CD4-positive, alpha-beta T cell treated with Interleukin-12 subunit alpha and Interleukin-12 subunit beta, for 1 hour (primary cell): ENCODE results near the gene GBX1.

ENCODE experiments used
- DNase-seq: peaks from one replicate; pipeline ENCODE4 v3.0.0-alpha.2; 2020

Gene GBX1

DNA sequence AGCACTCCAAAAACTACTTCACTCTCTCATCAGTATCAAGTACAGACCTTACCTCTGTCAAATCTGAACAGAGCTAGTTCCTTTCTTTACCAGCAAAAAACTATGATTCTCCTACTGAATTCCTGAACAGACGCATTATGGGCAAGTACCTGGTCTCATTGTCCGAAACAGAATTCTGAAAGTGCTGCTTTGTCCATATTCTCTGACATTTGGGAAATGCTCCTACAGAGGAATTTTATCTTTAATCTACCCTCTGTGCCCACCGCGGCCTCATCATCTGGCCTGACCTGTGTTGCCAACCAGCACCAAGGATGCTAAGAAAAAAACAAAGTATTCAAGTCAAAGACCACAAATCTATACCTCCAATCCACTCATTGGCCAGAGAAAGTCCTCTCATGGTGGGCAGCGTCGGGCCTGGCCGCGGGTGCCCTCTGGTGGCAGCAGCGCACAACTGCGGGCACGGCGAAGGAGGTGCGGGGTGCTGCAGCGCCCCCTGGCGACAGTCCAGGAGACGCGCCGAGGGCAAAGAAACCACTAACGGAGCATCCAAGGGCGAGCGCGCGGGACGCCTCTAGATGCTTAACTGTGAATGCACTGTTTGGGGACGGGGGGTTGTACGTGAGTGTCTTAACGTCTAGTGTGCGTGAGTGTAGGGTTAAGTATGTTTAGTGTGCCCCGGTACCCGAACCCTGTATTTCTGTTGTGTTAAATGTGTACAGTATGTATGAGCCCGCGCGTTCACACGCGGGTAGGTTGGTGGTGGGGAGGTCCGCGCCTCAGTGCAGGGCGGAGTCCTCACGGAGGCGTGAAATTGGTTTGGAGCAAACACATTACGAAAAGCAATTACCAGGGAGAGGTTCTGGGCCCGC is 5.0 kb upstream of the GBX1 start:
- peak; percentile 85 for DNase-seq

DNA sequence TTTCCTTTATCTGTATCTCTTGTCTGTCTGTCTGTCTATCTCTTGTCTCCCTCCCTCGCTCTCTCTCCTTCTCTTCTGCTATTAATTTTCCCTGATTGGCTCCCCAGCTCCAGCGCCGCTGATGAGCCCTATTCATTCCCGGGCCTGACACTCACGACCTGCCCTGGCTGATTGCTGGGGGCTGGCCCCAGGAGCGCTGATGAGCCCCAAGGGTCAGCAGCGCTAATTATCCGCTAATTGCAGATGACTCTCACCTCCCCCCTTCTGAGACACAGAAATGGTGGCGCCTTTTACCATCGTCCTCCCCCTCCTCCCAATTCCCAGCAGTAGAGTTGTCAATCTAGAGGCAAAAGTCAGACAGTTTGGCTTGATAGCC is 1.3 kb upstream of the GBX1 start:
- no peak for DNase-seq

DNA sequence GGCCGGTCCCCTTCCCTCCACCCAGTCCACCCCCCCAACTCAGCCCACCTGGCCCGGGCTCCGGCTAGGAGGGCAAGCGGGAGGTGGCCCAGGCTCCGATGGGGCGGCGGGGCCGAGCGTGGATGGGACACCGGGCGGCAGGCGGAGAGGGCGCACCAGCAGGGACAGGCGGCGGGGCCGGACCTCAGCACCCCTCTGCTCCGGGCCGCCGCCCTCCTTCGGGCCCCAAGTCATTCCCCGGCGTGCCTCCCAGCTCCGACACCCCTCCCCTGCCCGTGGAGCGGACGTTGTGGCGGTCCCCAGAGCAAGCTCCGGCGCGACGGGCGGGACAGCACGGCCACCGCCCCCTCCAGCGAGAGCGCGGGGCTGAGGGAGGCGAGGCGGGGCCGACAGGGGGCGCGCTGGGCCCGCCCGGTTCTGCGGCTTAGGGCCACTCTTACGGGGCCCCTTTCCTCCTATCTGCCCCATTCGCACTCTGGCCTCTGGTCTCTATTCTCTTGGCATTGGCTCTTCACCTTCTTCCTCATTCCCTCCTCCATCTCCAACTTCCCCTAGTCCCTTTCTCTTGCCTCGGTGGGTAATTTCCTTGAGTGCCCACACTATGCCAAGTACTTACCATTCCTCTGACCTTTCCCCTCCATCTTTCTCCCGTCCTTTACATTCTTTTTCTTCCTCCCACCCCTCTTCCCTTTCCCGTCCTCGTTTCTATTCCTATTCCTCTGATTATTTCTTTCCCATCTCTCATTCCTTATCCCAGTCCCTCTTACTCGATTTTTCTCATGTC is 701 bp upstream of the GBX1 start:
- DNase-seq = peak; percentile 68

DNA sequence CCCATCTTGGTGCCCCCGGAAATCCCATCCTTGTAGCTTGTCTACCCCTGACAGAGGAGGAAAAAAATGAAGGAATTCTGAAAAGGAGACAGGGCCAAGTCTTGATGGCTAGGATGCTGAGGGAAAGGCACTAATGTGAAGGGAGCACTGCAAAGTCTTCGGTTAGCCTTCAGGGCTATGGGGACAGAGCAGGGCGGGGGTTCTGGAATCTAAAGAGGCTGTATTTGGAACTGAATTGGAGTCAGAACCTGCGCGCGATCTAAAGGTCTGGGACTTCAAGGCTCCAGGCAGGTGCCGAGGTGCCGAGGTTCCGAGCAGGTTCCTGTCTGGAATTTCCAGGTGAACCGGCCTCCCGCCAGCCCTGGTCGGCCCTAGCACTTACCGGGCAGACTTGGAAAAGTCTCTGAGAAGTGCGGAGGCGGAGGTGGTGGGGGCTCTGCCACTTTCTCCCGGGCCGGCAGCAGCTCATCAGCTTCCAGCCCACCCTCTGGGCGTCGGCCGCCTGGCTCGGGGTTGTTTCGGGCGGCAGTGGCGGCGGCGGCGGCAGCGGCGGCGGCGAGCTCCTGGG is 781 bp downstream of the GBX1 start:
- no peak for DNase-seq

DNA sequence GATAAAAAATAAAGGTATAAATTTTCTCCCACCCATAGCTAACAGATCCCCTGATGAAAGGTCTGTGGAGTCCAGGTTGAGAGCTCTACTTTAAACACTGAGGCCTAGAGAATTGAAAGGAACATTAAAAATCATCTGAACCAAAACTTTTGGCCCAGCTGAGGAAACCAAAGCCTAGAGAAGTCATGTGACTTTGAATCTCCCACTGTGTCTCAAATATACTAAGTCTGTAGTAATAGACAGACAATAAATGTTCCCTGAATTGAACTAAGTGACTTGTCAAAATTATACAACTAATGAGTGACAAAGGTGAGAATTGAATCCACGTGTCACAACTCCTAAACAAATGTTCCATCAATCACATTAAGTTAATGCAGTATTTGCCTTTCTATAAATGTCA is 5.7 kb downstream of the GBX1 start:
- DNase-seq = no peak

DNA sequence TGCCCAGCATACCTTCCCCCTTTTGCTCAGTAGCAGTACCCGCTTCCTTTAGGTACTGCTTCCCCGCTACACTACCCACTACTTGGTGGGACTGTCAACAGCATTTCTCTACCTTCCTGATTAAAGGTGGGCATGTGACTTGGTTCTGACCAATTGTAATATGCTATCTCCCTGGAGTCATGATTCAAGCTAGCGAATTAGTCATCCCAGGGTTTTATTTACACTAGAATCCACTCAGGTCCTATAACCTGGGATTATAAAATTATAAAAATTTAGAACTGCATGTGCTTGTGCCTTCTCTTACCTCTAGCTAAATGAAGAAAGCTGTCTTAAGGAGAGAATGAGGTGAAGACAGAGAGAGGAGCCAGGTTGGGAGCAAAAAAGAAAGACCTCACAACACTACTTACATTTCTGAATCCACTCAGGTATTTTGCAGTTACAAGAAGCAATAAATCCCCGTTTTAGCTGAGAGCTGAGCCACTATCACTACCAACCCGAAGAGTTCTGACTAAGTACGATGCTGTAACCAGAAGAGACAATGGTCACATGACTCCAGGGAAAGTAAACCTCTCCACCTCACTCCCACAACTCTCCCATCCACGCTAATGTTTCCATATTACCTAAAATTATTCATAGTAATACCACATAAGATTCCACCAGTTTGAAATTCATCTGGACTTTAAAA is 9.7 kb downstream of the GBX1 start:
- DNase-seq = no peak

DNA sequence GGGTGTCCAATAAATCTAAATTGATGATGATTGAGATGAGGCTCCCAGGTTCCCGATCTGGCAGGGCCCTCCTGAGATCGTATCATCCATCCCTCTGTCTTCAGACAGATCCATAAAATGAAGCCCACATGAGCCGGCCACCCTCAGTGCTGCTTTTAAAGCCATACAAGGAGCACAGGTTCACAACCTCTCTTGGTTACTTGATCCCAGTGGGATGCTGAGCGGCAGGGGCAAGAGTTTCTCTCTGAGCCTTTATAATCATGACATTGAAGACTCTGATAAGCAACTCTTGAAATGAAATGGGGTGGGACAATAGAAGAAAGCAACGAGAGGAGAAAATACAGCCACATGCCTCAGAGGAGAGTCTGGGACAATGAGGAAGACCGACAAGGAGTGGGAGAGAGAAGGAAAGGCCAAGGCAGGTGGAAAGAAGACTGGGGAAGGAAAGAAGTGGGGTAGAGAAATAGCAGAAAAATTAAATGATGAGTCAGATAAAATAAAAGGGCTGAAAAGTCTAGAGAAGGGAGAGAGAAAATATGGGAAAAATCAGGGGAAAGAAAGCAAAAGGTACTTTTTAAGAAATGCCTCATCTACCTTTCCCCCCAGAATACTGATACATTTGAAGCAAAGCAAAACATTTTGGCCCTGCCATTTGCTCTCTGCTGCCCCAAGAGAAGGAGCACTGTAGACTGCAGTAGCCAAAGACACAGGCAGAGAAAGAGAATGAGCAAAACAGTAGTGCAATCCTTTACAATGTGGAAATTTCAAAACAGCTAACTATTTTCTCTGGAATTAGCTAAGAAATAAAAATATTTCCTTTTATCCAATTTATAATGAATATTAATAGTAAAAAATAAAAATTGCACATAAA is 14.6 kb downstream of the GBX1 start:
- no peak for DNase-seq

DNA sequence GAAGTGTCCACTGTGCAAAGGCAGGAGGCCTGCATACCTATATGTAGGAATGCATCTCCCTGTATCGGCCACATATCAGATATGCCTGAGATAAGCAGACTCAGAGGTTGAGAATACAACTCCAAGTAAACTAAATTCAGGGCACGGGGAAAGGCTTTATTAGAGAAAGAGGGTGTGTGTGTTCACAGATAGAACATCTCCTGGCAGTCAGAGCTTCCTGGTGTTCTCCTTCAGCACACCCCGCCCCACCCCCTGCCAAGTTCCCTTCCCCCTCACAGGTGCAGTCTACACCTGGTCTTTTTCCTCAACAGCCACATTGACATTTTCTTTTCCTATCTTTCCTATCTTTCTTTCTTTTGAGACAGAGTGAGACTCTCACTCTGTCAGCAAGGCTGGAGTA is 17.1 kb downstream of the GBX1 start:
- no peak for DNase-seq

DNA sequence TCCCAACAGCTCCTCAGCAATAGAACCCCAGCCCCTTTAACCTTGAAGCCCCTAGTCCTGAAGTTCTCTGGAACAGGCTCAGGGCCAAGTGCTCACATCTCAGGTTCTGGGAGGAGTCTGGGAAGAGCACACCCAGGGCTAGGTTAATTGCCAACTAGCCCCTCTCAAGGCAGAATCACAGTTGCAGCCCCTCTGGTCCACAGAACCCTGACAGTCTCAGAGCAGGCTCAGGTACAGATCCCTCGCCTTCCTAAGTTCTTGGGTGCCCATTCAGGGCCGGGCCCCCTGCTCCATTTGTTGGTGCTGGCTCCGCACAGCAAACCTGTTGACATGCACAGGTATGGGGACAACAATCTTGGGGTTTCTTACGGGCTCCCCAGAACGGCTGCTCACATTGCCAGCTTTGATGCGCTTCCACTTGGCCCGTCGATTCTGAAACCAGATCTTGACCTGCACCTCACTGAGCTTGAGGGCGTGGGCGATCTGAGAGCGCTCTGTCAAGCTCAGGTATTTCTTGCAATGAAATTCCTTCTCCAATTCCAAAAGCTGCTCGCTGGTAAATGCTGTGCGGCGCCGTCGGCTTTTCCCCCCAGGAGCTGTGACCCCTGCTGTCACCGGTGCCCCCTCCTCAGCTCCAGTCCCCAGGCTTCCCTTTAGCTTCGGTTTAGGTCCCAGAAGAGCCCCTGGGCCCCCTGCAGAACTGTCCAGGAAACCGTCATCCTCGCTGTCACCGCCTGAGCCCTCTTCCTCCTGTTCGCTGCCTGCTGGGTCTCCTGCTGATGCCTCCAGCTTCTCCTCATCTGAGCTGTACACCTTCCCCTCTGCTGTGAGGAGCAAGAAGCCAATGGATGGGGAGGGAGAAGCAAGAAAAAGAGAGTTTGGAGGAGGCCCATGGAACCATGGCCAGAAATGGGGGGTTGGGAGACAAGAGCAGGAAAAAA is 18.9 kb downstream of the GBX1 start:
- no peak for DNase-seq

DNA sequence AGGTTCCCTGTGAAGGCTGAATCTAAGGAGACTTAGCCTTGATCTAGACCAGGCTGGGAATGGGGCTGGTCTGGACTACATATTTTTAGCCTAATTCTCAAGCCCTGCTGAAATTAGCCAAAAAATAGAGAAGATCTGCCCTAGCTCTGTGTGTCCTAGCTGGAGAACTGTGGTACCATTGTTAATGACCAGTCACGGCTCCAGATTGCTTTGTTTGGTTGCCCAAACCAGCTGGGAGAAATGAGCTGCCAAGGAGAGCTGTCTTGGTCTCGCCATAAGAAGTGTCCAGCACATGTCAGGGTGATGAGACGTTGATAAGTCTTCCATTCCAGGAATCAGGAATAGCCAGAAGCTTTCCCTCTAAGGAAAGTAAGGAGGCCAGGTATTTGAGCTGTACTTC is 20.7 kb downstream of the GBX1 start:
- DNase-seq = no peak

DNA sequence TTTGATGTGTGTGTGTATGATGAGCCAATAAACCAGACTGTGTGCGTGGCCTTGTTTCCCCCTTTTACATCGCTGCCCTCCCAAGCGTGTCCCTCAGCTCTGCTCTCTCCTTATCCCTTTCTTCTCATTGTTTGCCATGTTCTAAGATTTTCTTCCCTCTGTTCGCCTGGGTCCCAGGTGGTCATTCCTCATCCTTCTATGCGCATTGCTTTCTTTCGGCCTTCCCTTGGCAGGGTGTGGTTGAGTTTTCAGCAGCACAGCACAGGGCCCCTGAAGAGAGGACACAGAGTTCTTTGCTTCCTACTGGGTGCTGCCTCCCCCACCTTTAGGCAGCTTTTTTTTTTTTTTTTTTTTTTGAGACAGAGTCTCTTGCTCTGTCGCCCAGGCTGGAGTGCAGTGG is 23.1 kb downstream of the GBX1 start:
- DNase-seq = no peak

DNA sequence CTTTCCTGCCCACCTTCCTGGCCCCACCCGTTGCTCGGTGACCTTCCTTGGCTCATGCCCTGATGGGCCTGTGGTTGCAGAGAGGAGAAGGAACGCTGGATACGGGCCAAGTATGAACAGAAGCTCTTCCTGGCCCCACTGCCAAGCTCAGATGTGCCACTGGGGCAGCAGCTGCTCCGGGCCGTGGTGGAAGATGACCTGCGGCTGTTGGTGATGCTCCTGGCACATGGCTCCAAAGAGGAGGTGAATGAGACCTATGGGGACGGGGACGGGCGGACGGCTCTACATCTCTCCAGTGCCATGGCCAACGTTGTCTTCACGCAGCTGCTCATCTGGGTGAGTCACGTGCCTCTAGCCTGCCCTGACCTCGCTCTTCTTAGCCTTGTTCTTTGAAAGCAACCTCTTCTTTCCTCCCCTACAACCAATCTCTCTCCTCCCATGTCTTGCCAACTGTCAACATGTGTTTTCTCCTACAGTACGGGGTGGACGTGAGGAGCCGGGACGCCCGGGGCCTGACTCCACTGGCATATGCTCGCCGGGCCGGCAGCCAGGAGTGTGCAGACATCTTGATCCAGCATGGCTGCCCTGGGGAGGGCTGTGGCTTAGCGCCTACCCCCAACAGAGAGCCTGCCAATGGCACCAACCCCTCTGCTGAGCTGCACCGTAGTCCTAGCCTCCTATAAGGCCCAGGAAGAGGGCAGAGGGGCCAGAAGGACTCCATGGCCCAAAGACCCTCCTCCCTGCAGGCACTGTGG is 24.1 kb downstream of the GBX1 start:
- no peak for DNase-seq

DNA sequence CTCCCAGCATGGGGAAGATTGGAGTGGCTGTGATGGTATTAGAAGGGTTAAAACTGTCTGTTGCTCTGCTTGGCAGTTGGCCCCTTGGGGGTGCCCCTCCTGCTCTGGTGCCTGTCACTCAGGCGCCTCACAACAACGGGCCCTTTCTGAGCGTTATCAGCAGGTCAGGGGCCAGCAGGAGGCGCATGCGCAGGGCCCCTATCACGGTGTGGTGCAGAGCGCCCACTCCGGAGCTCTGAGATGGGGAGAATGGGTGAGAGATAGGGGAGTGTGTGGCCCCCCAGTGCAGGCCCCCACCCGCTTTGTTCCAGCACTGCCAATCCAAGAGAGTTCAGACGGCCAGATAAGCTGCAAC is 24.8 kb downstream of the GBX1 start:
- DNase-seq = no peak

DNA sequence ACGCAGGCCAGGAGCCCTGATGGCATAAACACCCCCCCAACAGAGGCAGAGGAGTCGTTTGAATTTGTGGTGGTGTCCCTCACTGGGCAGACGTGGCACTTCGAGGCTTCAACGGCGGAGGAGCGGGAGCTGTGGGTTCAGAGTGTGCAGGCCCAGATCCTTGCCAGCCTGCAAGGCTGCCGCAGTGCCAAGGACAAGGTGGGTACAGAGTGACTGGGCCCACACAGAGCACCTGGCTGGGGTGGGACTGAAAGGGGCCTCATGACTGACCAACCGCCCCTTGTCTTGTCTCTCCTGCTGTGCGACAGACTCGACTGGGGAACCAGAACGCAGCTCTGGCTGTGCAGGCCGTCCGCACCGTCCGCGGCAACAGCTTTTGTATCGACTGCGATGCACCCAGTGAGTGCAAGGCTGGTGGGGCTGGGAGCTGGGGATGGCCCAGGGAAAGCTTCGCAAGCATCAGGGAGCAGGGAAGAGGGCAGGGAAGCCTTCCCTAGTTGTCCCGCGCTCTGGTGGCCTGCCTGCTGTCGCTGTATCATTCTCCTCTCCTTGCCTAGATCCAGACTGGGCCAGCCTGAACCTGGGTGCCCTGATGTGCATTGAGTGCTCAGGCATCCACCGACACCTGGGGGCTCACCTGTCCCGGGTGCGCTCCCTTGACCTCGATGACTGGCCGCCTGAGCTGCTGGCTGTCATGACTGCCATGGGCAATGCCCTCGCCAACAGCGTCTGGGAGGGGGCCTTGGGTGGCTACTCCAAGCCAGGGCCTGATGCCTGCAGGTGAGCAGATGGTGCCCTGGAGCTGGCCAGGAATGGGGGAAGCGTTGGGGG is 25.4 kb downstream of the GBX1 start:
- no peak for DNase-seq

DNA sequence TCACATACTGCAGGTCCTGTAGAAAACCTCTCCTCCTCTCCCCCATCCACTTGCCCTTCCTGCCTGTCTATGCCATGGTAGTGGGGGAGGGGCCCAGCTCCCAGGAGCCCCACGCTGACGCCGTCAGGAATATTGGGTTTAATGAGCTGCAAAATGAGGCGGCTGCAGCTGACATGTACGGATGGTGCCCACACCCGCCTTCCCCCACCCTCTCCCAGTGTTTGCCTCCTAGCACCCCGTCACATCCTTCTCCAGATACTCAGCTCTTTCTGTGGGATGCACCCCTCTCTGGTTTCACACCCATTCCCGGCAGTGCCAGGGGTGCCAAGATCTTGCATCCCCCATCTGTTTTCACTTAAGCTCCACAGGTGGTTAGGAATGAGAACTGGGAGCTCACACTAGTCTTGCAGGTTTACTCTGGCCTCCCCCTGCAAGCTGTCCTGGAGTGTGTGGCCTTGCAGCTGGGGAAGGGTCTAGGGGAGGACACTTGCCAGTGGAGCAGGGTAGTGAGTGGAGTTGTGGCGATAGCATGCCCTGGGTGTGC is 26.1 kb downstream of the GBX1 start:
- DNase-seq = no peak

DNA sequence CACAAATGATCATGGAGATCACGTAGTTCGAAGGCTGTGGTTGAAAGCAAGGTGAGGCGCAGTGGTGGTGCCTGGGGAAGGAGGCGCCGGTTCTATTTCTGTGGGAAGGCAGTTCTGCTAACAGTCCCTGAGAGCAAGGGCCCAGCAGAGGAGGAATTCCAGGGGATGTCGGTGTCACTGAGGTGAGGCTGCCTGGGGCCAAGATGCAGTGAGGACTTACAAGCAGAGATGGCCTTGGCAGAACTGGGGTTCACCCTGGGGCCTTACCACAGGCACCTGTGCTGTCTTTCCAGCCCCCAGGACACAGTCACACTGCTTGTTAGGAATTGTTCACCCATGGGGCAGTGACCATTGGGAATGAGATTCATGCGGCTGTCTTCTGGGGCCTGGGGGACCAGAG is 26.7 kb downstream of the GBX1 start:
- DNase-seq = no peak

DNA sequence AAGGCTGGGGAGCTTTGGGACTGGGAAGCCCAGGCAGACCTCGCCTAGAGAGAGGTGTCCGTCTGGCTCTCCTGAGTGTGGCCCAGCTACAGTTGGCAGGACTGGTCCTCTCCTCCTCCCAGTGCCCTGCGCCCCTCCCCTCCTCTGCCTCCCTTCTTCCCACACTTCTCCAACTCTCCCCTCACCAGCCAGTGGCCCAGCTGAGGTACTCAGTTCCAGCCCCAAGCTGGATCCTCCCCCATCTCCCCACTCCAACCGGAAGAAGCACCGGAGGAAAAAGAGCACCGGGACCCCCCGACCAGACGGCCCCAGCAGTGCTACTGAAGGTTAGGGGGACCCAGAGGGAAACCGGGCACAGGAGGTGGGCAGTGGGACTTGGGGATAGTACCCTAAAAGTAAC is 27.7 kb downstream of the GBX1 start:
- DNase-seq = no peak

DNA sequence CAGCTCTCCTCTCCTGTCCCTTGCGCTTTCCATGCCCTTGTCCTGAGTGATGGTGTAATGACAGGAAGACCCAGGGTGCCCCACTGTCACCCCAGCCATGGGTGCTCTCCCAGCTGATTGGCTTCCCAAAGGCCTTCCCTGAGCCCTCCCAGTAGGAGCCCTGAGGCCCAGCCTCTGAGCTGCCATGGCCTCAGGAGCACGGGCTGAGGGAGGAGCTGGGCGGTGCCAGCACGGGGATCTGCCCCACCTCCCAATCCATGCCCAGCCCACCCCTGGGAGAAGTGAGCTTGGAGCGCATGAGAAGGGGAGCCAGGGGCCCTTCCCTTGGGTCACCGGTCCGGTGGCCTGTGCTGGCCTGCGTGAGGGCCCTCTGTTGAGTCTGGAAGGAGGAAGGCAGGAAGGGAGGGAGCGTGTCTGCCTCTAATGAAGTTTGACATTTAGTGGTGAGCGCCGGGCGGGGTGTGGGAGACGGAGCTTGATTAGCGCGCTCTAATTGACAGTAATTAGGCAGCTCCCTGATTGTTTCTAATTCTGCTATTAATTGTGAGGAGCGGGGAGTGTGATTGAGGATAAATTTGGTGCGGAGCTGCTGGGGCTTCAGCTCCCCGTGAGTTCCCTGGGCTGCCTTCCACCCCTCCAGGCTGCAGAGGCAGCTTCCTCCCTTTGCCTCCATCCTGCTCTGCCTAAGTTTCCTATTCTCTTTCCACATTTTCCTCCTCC is 28.3 kb downstream of the GBX1 start:
- no peak for DNase-seq
